Measurements from ENCODE around the gene IRF6. TPM values are rescaled to one million over a fixed set of nuclear protein-coding genes. Genes with fewer than 3 reads are reported as not detected.

The IRF6 gene
- total and polyA plus RNA-seq, 7 experiments from 2014 or later, result 0.30 to 2.3 (median 0.99) TPM; not detected in 1

GRCh38 chr1:209784265-209785169 lies 21.4 kb downstream of the IRF6 start, which contains the start of gene C1orf74:
Gene C1orf74, minus strand, starts transcription at chr1:209784559. Its CDS starts 925 bp downstream, at chr1:209783634.
- peaks cover 9 to 63% (median 37%) of the 10 kb centered on the region in 7 donors for H3K4me1 Mint-ChIP-seq
- ATAC-seq (peak; percentile 99), DNase-seq (peak; percentile 97 to 100 (median 99))
- H3K4me3 Mint-ChIP-seq, result peak within 1 kb of the TSS; percentile 86 to 97 (median 92)
- H3K9me3 Mint-ChIP-seq, result peaks cover 0 to 8% (median 0%) of the 10 kb centered on the region in 11 donors
- H3K27ac Mint-ChIP-seq, result peak within 1 kb of the TSS; percentile 92 to 99 (median 97)
- CTCF ChIA-PET, result interaction anchor here (0.6 to 2.3 kb wide), 7 partner anchors 8 to 585 kb away, joined by 3 to 9 read pairs (median 3); no protein-coding TSS in a partner anchor
- H3K4me1 ChIP-seq (ENCODE audit: control insufficient read depth in 2 of 2, insufficient read depth in 2 of 2, low read length in 2 of 2), result peaks cover 11 to 19% of the 10 kb centered on the region in 2 donors
- peaks cover 4 to 23% (median 6%) of the 10 kb centered on the region in 3 experiments for H3K36me3 ChIP-seq (ENCODE audit: control insufficient read depth in 2 of 3, insufficient read depth in 3 of 3, low read length in 3 of 3)
- intact Hi-C loops (cut with micrococcal nuclease), result loop anchor here (1.0 kb wide), 7 partner anchors 15 to 43 kb away; partner anchors contain the start of genes TRAF3IP3 (in 2 of the 2), UTP25 (in 2 of the 2) and IRF6 (in 1 of the 2)
- H3K9me3 ChIP-seq (ENCODE audit: control insufficient read depth in 2 of 3, low read length in 3 of 3), result no peaks in the 10 kb centered on the region
- peaks cover 5 to 9% (median 8%) of the 10 kb centered on the region in 5 donors for H3K27me3 Mint-ChIP-seq
- peaks cover 5 to 36% (median 24%) of the 10 kb centered on the region in 5 donors for H3K36me3 Mint-ChIP-seq
- no peaks in the 10 kb centered on the region for H3K27me3 ChIP-seq (ENCODE audit: control insufficient read depth in 2 of 2, insufficient read depth in 2 of 2, low read length in 2 of 2)
- H3K27ac ChIP-seq (ENCODE audit: low read depth, low read length), result peak within 1 kb of the TSS; percentile 90
- POLR2A ChIA-PET, result interaction anchor here (0.6 to 25.1 kb wide), 12 partner anchors 8 to 1728 kb away, joined by 3 to 1558 read pairs (median 5); partner anchors contain the start of genes IRF6, TRAF3IP3 and UTP25
- peak within 1 kb of the TSS; percentile 65 for H3K4me3 ChIP-seq (ENCODE audit: low read length)

DNA sequence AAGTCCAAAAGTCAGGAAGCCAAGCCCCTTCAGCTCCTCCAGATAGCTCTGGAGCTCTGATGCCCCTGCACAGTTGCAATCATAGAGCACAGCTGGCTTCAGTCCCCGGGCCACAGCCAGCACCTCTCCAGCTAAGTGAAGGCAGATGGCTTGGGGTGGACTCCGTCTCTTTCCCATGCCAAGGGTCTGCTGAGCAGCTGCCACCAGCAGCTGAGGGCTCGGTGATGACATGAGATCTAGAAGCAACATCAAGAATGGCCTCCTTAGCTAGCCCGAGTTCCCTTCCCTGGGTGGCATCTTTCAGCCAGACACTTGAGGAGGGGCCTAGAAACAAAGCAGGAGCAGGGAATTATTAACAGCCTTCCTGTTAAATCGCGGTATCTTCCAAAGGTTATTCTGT lies 22.6 kb downstream of the IRF6 start:
- Mint-ChIP-seq H3K27me3 (peaks cover 5 to 8% (median 8%) of the 10 kb centered on the region in 5 donors), H3K36me3 (peaks cover 6 to 46% (median 31%) of the 10 kb centered on the region in 5 donors), H3K4me1 (peaks cover 9 to 62% (median 38%) of the 10 kb centered on the region in 7 donors), H3K9me3 (peaks cover 0 to 8% (median 0%) of the 10 kb centered on the region in 11 donors), H3K4me3 (peak overlapping the region in 9 of 10 donors; percentile 33 to 97 (median 92)), H3K27ac (peak overlapping the region; percentile 92 to 99 (median 97))
- ATAC-seq, result no peak
- ChIA-PET CTCF (interaction anchor here (1.0 to 2.3 kb wide), 4 partner anchors 11 to 27 kb away, joined by 4 to 9 read pairs (median 6); no protein-coding TSS in a partner anchor), POLR2A (interaction anchor here (1.2 to 25.1 kb wide), 7 partner anchors 9 to 59 kb away, joined by 3 to 1558 read pairs (median 7); partner anchors contain the start of genes IRF6, TRAF3IP3 and UTP25)
- H3K9me3 ChIP-seq (ENCODE audit: control insufficient read depth in 2 of 3, low read length in 3 of 3), result no peaks in the 10 kb centered on the region
- peak overlapping the region; percentile 90 for H3K27ac ChIP-seq (ENCODE audit: low read depth, low read length)
- no peak overlapping the region for H3K4me3 ChIP-seq (ENCODE audit: low read length)
- peaks cover 11 to 19% of the 10 kb centered on the region in 2 donors for H3K4me1 ChIP-seq (ENCODE audit: control insufficient read depth in 2 of 2, insufficient read depth in 2 of 2, low read length in 2 of 2)
- no peak for DNase-seq
- no peaks in the 10 kb centered on the region for H3K27me3 ChIP-seq (ENCODE audit: control insufficient read depth in 2 of 2, insufficient read depth in 2 of 2, low read length in 2 of 2)
- H3K36me3 ChIP-seq (ENCODE audit: control insufficient read depth in 2 of 3, insufficient read depth in 3 of 3, low read length in 3 of 3), result peaks cover 8 to 34% (median 17%) of the 10 kb centered on the region in 3 experiments
- intact Hi-C loops (cut with micrococcal nuclease), result no loop called here

GRCh38 chr1:209780268-209780667 lies 25.7 kb downstream of the IRF6 start:
- peak overlapping the region in 7 of 9 donors; percentile 18 to 67 (median 45) for H3K27ac Mint-ChIP-seq

DNA sequence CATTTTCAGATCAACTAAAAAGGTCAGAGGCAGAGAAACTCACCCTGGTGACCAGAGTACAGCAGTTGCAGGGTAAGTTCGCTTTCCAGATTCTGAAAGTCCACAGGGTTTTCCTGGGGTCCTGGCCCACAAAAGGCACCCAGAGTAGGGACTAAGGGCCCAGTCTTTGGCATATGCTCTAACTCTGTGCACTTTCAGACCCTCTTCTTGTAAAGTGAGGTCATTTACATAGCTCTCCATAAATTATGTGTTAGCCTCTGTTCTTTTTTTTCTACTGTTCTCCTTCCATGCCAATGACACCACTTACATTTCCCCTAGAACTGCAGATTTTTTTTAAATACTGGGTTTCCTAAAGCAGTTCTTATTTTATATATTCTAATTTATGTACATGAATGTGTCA lies 27.8 kb downstream of the IRF6 start:
- H3K27me3 ChIP-seq (ENCODE audit: control insufficient read depth in 2 of 2, insufficient read depth in 2 of 2, low read length in 2 of 2), result no peaks in the 10 kb centered on the region
- peak overlapping the region in 4 of 9 donors; percentile 28 to 71 (median 68) for H3K27ac Mint-ChIP-seq
- H3K27ac ChIP-seq (ENCODE audit: low read depth, low read length), result peak overlapping the region; percentile 18
- intact Hi-C loops (cut with micrococcal nuclease), result no loop called here
- ChIA-PET CTCF (no interaction called here), POLR2A (interaction anchor here (0.7 to 37.2 kb wide), 4 partner anchors 1 to 88 kb away, joined by 3 to 1558 read pairs (median 780); partner anchors contain the start of genes C1orf74 and TRAF3IP3)
- no peak for DNase-seq
- peaks cover 23 to 76% (median 54%) of the 10 kb centered on the region in 5 donors for H3K36me3 Mint-ChIP-seq
- peak overlapping the region in 1 of 10 donors; percentile 7 for H3K4me3 Mint-ChIP-seq
- H3K4me1 ChIP-seq (ENCODE audit: control insufficient read depth in 2 of 2, insufficient read depth in 2 of 2, low read length in 2 of 2), result peaks cover 19 to 26% of the 10 kb centered on the region in 2 donors
- H3K27me3 Mint-ChIP-seq, result no peaks in the 10 kb centered on the region
- ATAC-seq, result no peak
- H3K4me3 ChIP-seq (ENCODE audit: low read length), result no peak overlapping the region
- no peaks in the 10 kb centered on the region for H3K9me3 ChIP-seq (ENCODE audit: control insufficient read depth in 2 of 3, low read length in 3 of 3)
- peaks cover 34 to 87% (median 60%) of the 10 kb centered on the region in 3 experiments for H3K36me3 ChIP-seq (ENCODE audit: control insufficient read depth in 2 of 3, insufficient read depth in 3 of 3, low read length in 3 of 3)
- H3K4me1 Mint-ChIP-seq, result peaks cover 25 to 61% (median 33%) of the 10 kb centered on the region in 7 donors
- H3K9me3 Mint-ChIP-seq, result no peaks in the 10 kb centered on the region

More at GRCh38 chr1:209780268-209780667, 25.7 kb downstream of the IRF6 start:
- peaks cover 31 to 66% (median 39%) of the 10 kb centered on the region in 3 experiments for H3K36me3 ChIP-seq (ENCODE audit: control insufficient read depth in 2 of 3, insufficient read depth in 3 of 3, low read length in 3 of 3)
- no peaks in the 10 kb centered on the region for H3K9me3 ChIP-seq (ENCODE audit: control insufficient read depth in 2 of 3, low read length in 3 of 3)
- ATAC-seq (no peak), DNase-seq (no peak)
- Mint-ChIP-seq H3K36me3 (peaks cover 16 to 60% (median 43%) of the 10 kb centered on the region in 5 donors), H3K9me3 (peaks cover 0 to 8% (median 0%) of the 10 kb centered on the region in 11 donors), H3K27me3 (peaks cover 0 to 3% (median 0%) of the 10 kb centered on the region in 5 donors), H3K4me3 (no peak overlapping the region), H3K4me1 (peaks cover 17 to 69% (median 54%) of the 10 kb centered on the region in 7 donors)
- H3K27me3 ChIP-seq (ENCODE audit: control insufficient read depth in 2 of 2, insufficient read depth in 2 of 2, low read length in 2 of 2), result no peaks in the 10 kb centered on the region
- H3K4me3 ChIP-seq (ENCODE audit: low read length), result no peak overlapping the region
- CTCF ChIA-PET, result interaction anchor here (1.3 kb wide), 1 partner anchor 8 kb away, joined by 5 read pairs; no protein-coding TSS in a partner anchor
- H3K27ac ChIP-seq (ENCODE audit: low read depth, low read length), result no peak overlapping the region
- POLR2A ChIA-PET, result interaction anchor here (1.1 to 25.1 kb wide), 3 partner anchors 12 to 42 kb away, joined by 3 to 1558 read pairs (median 5); partner anchors contain the start of gene TRAF3IP3
- peaks cover 13 to 24% of the 10 kb centered on the region in 2 donors for H3K4me1 ChIP-seq (ENCODE audit: control insufficient read depth in 2 of 2, insufficient read depth in 2 of 2, low read length in 2 of 2)
- intact Hi-C loops (cut with micrococcal nuclease), result no loop called here

- DNase-seq, result no peak
- no peaks in the 10 kb centered on the region for H3K9me3 Mint-ChIP-seq
- H3K4me3 Mint-ChIP-seq, result no peak overlapping the region
- Histone ChIP-seq H3K27me3 (ENCODE audit: control insufficient read depth in 2 of 2, insufficient read depth in 2 of 2, low read length in 2 of 2) (no peaks in the 10 kb centered on the region), H3K27ac (ENCODE audit: low read depth, low read length) (peak overlapping the region; percentile 18), H3K36me3 (ENCODE audit: control insufficient read depth in 2 of 3, insufficient read depth in 3 of 3, low read length in 3 of 3) (peaks cover 34 to 92% (median 61%) of the 10 kb centered on the region in 3 experiments), H3K4me1 (ENCODE audit: control insufficient read depth in 2 of 2, insufficient read depth in 2 of 2, low read length in 2 of 2) (peaks cover 19 to 31% of the 10 kb centered on the region in 2 donors), H3K4me3 (ENCODE audit: low read length) (no peak overlapping the region), H3K9me3 (ENCODE audit: control insufficient read depth in 2 of 3, low read length in 3 of 3) (no peaks in the 10 kb centered on the region)
- ChIA-PET CTCF (interaction anchor here (0.6 kb wide), 1 partner anchor 72 kb away, joined by 3 read pairs; no protein-coding TSS in a partner anchor), POLR2A (interaction anchor here (25.1 to 37.2 kb wide), 2 partner anchors 1 to 18 kb away, joined by 1558 read pairs; partner anchors contain the start of genes C1orf74 and TRAF3IP3)
- H3K27me3 Mint-ChIP-seq, result no peaks in the 10 kb centered on the region
- ATAC-seq, result no peak
- H3K4me1 Mint-ChIP-seq, result peaks cover 23 to 57% (median 30%) of the 10 kb centered on the region in 7 donors
- intact Hi-C loops (cut with micrococcal nuclease), result no loop called here
- peak overlapping the region in 7 of 9 donors; percentile 16 to 71 (median 58) for H3K27ac Mint-ChIP-seq
- peaks cover 23 to 76% (median 56%) of the 10 kb centered on the region in 5 donors for H3K36me3 Mint-ChIP-seq
Observed at GRCh38 chr1:209777587-209777986, 28.4 kb downstream of the IRF6 start.
